GM12878 (cell line): Measurements from ENCODE around the gene GAP43. TPM values are rescaled to one million over a fixed set of nuclear protein-coding genes. Genes with fewer than 3 reads are reported as not detected.

ENCODE experiments used
- ATAC-seq: fragments of 200-7000 bp; cut with Tn5 transposase; 3 replicates; pipeline ENCODE4 v1.9.1; 2020; ENCODE audit warnings: mild to moderate bottlenecking, moderate library complexity
- BruUV-seq: library from RNA; stranded (reverse); fragments of 400-500 nt; replicated peaks from 2 replicates; lab custom pipeline; 2021; lab: Mats Ljungman, UMichigan
- CTCF ChIA-PET: fragments of 300-600 bp; sonication (Branson Sonifier 250); formaldehyde crosslinking; extraction: SDS; loops from one replicate; lab custom pipeline; 2021; ENCODE audit warnings: inconsistent platforms; lab: Yijun Ruan, JAX
- POLR2A ChIA-PET: fragments of 350-600 bp; formaldehyde crosslinking; extraction: SDS; loops from one replicate; lab custom pipeline; 2021; ENCODE audit warnings: inconsistent platforms; lab: Charles Lee
- RAD21 ChIA-PET: fragments of 300-600 bp; sonication (Branson Sonifier 250); formaldehyde crosslinking; loops from one replicate; lab custom pipeline; 2023; ENCODE audit warnings: antibody characterized with exemption; ENCODE audit not compliant: unreplicated experiment; lab: Charles Lee
- SMC1A ChIA-PET: fragments of 300-600 bp; sonication (Branson Sonifier 250); formaldehyde crosslinking; loops from one replicate; lab custom pipeline; 2023; ENCODE audit not compliant: unreplicated experiment, uncharacterized antibody; lab: Charles Lee
- DNase-seq: peaks from one replicate; pipeline ENCODE4 v3.0.0-alpha.2; 2011; ENCODE audit warnings: low read depth, low spot score
- FAIRE-seq: peaks from 3 replicates; lab custom pipeline; 2011; peaks lifted over from hg19 to GRCh38; lab: Jason Lieb, UNC
- H2AFZ ChIP-seq: 2 replicates; pipeline ENCODE4 v1.6.0; 2011; ENCODE audit warnings: low read depth, low read length, control low read depth; ENCODE audit not compliant: control insufficient read depth
- H3K27ac ChIP-seq: 2 replicates; pipeline ENCODE4 v1.5.1; 2011; ENCODE audit warnings: control low read depth; ENCODE audit not compliant: control insufficient read depth, insufficient read depth
- H3K27me3 ChIP-seq, 2 experiments: replicated peaks in 1 of 2; 2 replicates each; pipeline versions ENCODE4 v1.6.0 to v1.6.1; 2011; ENCODE audit warnings: low read length in 1 of 2; ENCODE audit not compliant: control insufficient read depth in 2 of 2, insufficient read depth in 2 of 2
- H3K36me3 ChIP-seq, 2 experiments: 2 replicates each; pipeline ENCODE4 v1.5.1; 2011; ENCODE audit warnings: low read length in 1 of 2; ENCODE audit not compliant: control insufficient read depth in 2 of 2, insufficient read depth in 2 of 2
- H3K4me1 ChIP-seq: 2 replicates; pipeline ENCODE4 v1.6.1; 2011; ENCODE audit warnings: mild to moderate bottlenecking, low read length, moderate library complexity, mixed read lengths; ENCODE audit not compliant: control insufficient read depth, insufficient read depth
- H3K4me2 ChIP-seq: 2 replicates; pipeline ENCODE4 v1.6.0; 2011; ENCODE audit warnings: control low read depth; ENCODE audit not compliant: control insufficient read depth, insufficient read depth
- H3K4me3 ChIP-seq: fragments of 200-600 bp; sonication (generic); 2 replicates; pipeline ENCODE4 v1.5.1; 2016
- H3K79me2 ChIP-seq: 2 replicates; pipeline ENCODE4 v1.6.0; 2011; ENCODE audit warnings: low read length; ENCODE audit not compliant: control insufficient read depth, insufficient read depth
- H3K9ac ChIP-seq: 2 replicates; pipeline ENCODE4 v1.8.0; 2011; ENCODE audit warnings: low read length, control low read depth, mixed read lengths; ENCODE audit not compliant: control insufficient read depth, insufficient read depth
- H3K9me3 ChIP-seq: replicated peaks from 3 replicates; pipeline ENCODE4 v1.5.1; 2011; ENCODE audit warnings: mild to moderate bottlenecking, low read length; ENCODE audit not compliant: control insufficient read depth, insufficient read depth
- H4K20me1 ChIP-seq: 2 replicates; pipeline ENCODE4 v1.6.0; 2011; ENCODE audit not compliant: control insufficient read depth, insufficient read depth
- ELK1 ChIP-seq: IDR thresholded peaks from 2 replicates; pipeline ENCODE4 v1.6.1; 2012; ENCODE audit warnings: low read depth, low read length, improper control_type of control experiment
- EZH2 ChIP-seq: IDR thresholded peaks from 2 replicates; pipeline ENCODE4 v1.6.1; 2012; ENCODE audit warnings: low read depth, mild to moderate bottlenecking, control low read depth, inconsistent platforms, low read length, borderline replicate concordance; ENCODE audit not compliant: control insufficient read depth
- FOS ChIP-seq: IDR thresholded peaks from 3 replicates; pipeline ENCODE4 v1.6.1; 2011; ENCODE audit warnings: borderline replicate concordance; ENCODE audit not compliant: insufficient read length; ENCODE audit errors: extremely low read depth
- FOXK2 ChIP-seq: fragments of 450-650 bp; IDR thresholded peaks from 2 replicates; pipeline ENCODE4 v1.6.1; 2017; ENCODE audit warnings: mild to moderate bottlenecking, moderate library complexity
- GATAD2B ChIP-seq: fragments of 450-650 bp; conservative IDR thresholded peaks from 2 replicates; pipeline ENCODE4 v1.6.1; 2017; ENCODE audit warnings: low read depth, mild to moderate bottlenecking, moderate library complexity
- LARP7 ChIP-seq: fragments of 450-650 bp; IDR thresholded peaks from 2 replicates; pipeline ENCODE4 v1.6.1; 2017; ENCODE audit warnings: mild to moderate bottlenecking
- MTA2 ChIP-seq: fragments of 450-650 bp; IDR thresholded peaks from 2 replicates; pipeline ENCODE4 v1.6.1; 2016; ENCODE audit warnings: low read depth, mild to moderate bottlenecking, moderate library complexity
- RAD21 ChIP-seq: IDR thresholded peaks from 2 replicates; pipeline ENCODE4 v1.6.1; 2011; ENCODE audit warnings: mild to moderate bottlenecking, low read depth, low read length, moderate library complexity; ENCODE audit not compliant: insufficient read depth
- SREBF2 ChIP-seq: IDR thresholded peaks from 2 replicates; pipeline ENCODE4 v1.6.1; 2012; ENCODE audit warnings: mild to moderate bottlenecking, low read length
- SUZ12 ChIP-seq: fragments of 200-600 bp; sonication (generic); IDR thresholded peaks from one replicate; pipeline ENCODE4 v1.6.1; 2018; ENCODE audit warnings: antibody characterized with exemption, mild to moderate bottlenecking; ENCODE audit not compliant: unreplicated experiment
- WRNIP1 ChIP-seq: IDR thresholded peaks from 2 replicates; pipeline ENCODE4 v1.6.1; 2011; ENCODE audit warnings: low read depth, low read length, improper control_type of control experiment, borderline replicate concordance
- ZBTB4 ChIP-seq: fragments of 450-650 bp; formaldehyde crosslinking; IDR thresholded peaks from 2 replicates; pipeline ENCODE4 v1.4.0; 2022; ENCODE audit warnings: mild to moderate bottlenecking, moderate library complexity
- ZNF207 ChIP-seq: fragments of 450-650 bp; IDR thresholded peaks from 2 replicates; pipeline ENCODE4 v1.6.1; 2014; ENCODE audit warnings: antibody characterized with exemption, mild to moderate bottlenecking, borderline replicate concordance
- ZNF217 ChIP-seq: fragments of 450-650 bp; IDR thresholded peaks from 2 replicates; pipeline ENCODE4 v1.6.1; 2017; ENCODE audit warnings: antibody characterized with exemption, mild to moderate bottlenecking
- ZNF24 ChIP-seq: fragments of 450-650 bp; IDR thresholded peaks from 2 replicates; pipeline ENCODE4 v1.6.1; 2017; ENCODE audit warnings: antibody characterized with exemption, mild to moderate bottlenecking
- WGBS: methylation state at CpG from one replicate; pipeline ENCODE4 v1.1.6; 2016; ENCODE audit warnings: low lambda C conversion rate; ENCODE audit not compliant: insufficient replicate concordance, insufficient coverage; ENCODE audit errors: missing lambda C conversion rate; 5-methylcytosine and 5-hydroxymethylcytosine counted together
- in situ Hi-C: fragments of 300-500 bp; cut with MboI; formaldehyde crosslinking; loops from 9 replicates; pipeline ENCODE4 v1.14.3; 2018; ENCODE audit warnings: mixed read lengths
- intact Hi-C: fragments of 100-400 bp; cut with micrococcal nuclease; formaldehyde crosslinking; loops from one replicate; pipeline ENCODE4 v1.14.2; 2022; ENCODE audit not compliant: unreplicated experiment
- polyA plus RNA-seq, 11 experiments: library from polyadenylated mRNA; depleted of rRNA in 4 of 11; unstranded in 6 of 11; stranded (reverse) in 5 of 11; fragments of >200 nt; fragmentation: Nextera tagmentation in 4 of 11; fragmentation: Illumina TruSeq in 1 of 11; extraction: Ambion mirVana in 4 of 11; extraction: Trizol in 1 of 11; gene quantifications; 1 replicate in 1 of 11; 2 replicates in 10 of 11; pipeline versions ENCODE4 v1.2.1 to v1.2.3, GENCODE V29; 2011 to 2016; ENCODE audit warnings: inconsistent platforms in 2 of 11, missing spikeins in 2 of 11, low read depth in 1 of 11
- total RNA-seq, 4 experiments: library from RNA; depleted of rRNA in 3 of 4; stranded (reverse); fragments of >200 nt in 3 of 4; fragmentation: Illumina TruSeq in 1 of 4; extraction: Trizol in 1 of 4; gene quantifications; 2 replicates each; pipeline versions ENCODE4 v1.2.1 to v1.2.3, GENCODE V29; 2013 to 2021

Gene GAP43
- total and polyA plus RNA-seq, 10 of the 15 experiments (the other 5 are each of a cell fraction or from before 2014, with no cell fraction given), result 0.06 to 0.16 TPM; not detected in 8

DNA sequence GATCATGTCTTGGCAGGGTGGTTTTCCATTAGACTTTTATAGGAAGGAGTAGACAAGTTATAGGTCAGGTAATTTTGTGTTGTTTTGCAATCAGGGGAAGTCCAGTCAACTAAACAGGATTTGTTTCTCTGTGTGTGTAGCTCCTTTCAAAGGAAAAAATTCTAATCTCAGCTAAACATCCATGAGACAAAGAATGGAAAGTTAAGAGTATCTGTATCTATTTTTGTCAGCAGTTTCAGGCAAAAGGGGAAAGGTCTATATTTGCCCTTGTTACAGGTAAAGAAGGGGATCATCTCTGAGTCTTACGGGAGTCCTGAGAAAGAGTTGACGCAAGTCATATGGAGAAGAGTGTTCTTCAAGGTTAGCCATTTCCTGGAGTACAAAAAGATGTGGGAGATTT lies 79.3 kb downstream of the GAP43 start:
- Histone ChIP-seq H3K9me3 (no peaks in the 10 kb centered on the region), H3K79me2 (no peaks in the 10 kb centered on the region), H4K20me1 (no peaks in the 10 kb centered on the region), H3K36me3 (no peaks in the 10 kb centered on the region), H2AFZ (no peak overlapping the region), H3K4me3 (no peak overlapping the region), H3K27ac (no peak overlapping the region), H3K27me3 (no peaks in the 10 kb centered on the region), H3K9ac (no peak overlapping the region), H3K4me1 (no peaks in the 10 kb centered on the region), H3K4me2 (no peak overlapping the region)
- no TSS peak for BruUV-seq
- FAIRE-seq, result no peak
- in situ Hi-C loops (no loop called here), intact Hi-C loops (no loop called here)
- no peak for ATAC-seq
- no peak for DNase-seq
- CTCF ChIA-PET, result interaction anchor here (0.7 to 1.2 kb wide), 2 partner anchors 10 to 81 kb away, joined by 3 to 4 read pairs; no protein-coding TSS in a partner anchor
- no peak for TF ChIP-seq RAD21
- no peak for TF ChIP-seq FOS
- no peak for TF ChIP-seq SUZ12
- no peak for TF ChIP-seq LARP7
- TF ChIP-seq EZH2, result no peak
- no peak for TF ChIP-seq SREBF2
- no peak for TF ChIP-seq ZNF24
- no peak for TF ChIP-seq ELK1
- TF ChIP-seq FOXK2, result no peak
- TF ChIP-seq ZBTB4, result no peak
- TF ChIP-seq ZNF207, result no peak
- no peak for TF ChIP-seq WRNIP1
- TF ChIP-seq MTA2, result no peak
- TF ChIP-seq GATAD2B, result no peak
- no peak for TF ChIP-seq ZNF217
- SMC1A ChIA-PET, result interaction anchor here (0.8 kb wide), 1 partner anchor 109 kb away, joined by 3 read pairs; no protein-coding TSS in a partner anchor
- POLR2A ChIA-PET, result no interaction called here
- WGBS, result 57% methylated on average over 2 of the region's 2 CpGs
- RAD21 ChIA-PET, result no interaction called here
